ENCODE results near the gene VAMP8. TPM values are rescaled to one million over a fixed set of nuclear protein-coding genes. Genes with fewer than 3 reads are reported as not detected.
A peak's percentile ranks its signal among the peaks of the same experiment; 100 is the strongest.

The VAMP8 gene
- total and polyA plus RNA-seq, 2 donors (not counting 1 experiment from before 2014, with no cell fraction given), result 2.3 to 80.6 TPM

DNA sequence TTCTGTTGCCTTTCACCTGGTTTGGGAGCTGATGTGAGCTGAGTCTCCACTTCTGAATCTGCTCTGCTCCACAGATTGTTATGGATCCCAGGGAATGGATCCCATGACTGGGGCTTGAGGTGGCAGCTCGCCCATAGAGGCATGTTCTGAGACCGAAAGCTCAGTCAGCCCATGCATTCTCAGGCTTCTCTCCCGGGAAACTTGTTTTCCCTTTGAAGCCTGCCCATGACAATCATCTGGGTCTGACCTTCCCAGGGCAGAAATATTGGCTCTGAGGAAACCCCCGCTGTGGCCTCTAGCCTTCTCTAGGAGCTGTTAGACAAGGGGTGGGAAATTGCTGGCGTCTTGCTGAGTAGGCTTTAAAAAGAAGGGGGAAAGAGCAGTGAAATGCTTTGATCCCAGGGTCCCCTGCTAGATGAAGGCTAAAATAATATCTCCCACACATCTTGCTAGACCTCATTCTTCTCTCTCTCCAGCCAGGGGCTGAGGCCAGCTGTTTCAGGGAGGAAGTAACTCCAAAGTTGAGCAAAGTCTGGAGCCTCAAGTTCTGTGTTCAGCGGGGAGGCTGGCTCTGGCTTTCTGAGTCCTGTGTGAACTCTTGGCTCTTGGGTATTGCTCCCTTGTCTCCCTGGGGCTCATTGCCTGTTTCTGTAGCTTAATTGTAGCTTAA, 2.0 kb downstream of the VAMP8 start:
- Histone ChIP-seq H3K4me3 (replicated peaks in 1 of 4; ENCODE audit: control extremely low read depth in 1 of 4, insufficient read depth in 1 of 4, low read depth in 3 of 4, low read length in 4 of 4) (peak overlapping the region in 1 of 4 experiments; percentile 6), H3K9me3 (ENCODE audit: control insufficient read depth, insufficient read depth, low read depth, low read length) (no peaks in the 10 kb centered on the region), H3K79me2 (ENCODE audit: control insufficient read depth, insufficient read depth, low read length) (no peaks in the 10 kb centered on the region), H3K36me3 (ENCODE audit: control insufficient read depth, insufficient read depth, low read length) (no peaks in the 10 kb centered on the region), H3K27ac (ENCODE audit: insufficient read depth, low read length) (peak overlapping the region; percentile 71), H3K9ac (ENCODE audit: insufficient read depth, low read length) (peak overlapping the region; percentile 4), H4K20me1 (ENCODE audit: control insufficient read depth, extremely low read depth, insufficient read depth, low read length) (no peaks in the 10 kb centered on the region), H3K27me3 (ENCODE audit: control insufficient read depth, insufficient read depth, low read length) (no peaks in the 10 kb centered on the region), H3K4me1 (ENCODE audit: control insufficient read depth, extremely low read depth, insufficient read depth, low read length) (peaks cover 20% of the 10 kb centered on the region), H3K4me2 (ENCODE audit: extremely low read depth, insufficient read depth, low read length) (peak overlapping the region; percentile 54), H2AFZ (ENCODE audit: low read length) (peak overlapping the region; percentile 9)
- no peak for DNase-seq (ENCODE audit: low read depth in 2 of 2)
- no peak for TF ChIP-seq CTCF (conservative IDR thresholded peaks at IDR 0.05 in 1 of 2, IDR thresholded peaks at IDR 0.05 in 1 of 2; ENCODE audit: low read depth in 1 of 2, low read length in 2 of 2)
- no peak for TF ChIP-seq EZH2 (IDR thresholded peaks at IDR 0.05; ENCODE audit: low read length, missing control alignments)

- TF ChIP-seq EZH2 (IDR thresholded peaks at IDR 0.05; ENCODE audit: low read length, missing control alignments), result no peak
- TF ChIP-seq CTCF (conservative IDR thresholded peaks at IDR 0.05 in 1 of 2, IDR thresholded peaks at IDR 0.05 in 1 of 2; ENCODE audit: low read depth in 1 of 2, low read length in 2 of 2), result no peak
- H3K9me3 ChIP-seq (ENCODE audit: control insufficient read depth, insufficient read depth, low read depth, low read length), result no peaks in the 10 kb centered on the region
Observed at GRCh38 chr2:85580206-85580605, 2.8 kb downstream of the VAMP8 start.

GRCh38 chr2:85582492-85582891, 5.1 kb downstream of the VAMP8 start:
- Histone ChIP-seq H3K4me3 (replicated peaks in 1 of 4; ENCODE audit: control extremely low read depth in 1 of 4, insufficient read depth in 1 of 4, low read depth in 3 of 4, low read length in 4 of 4) (no peak overlapping the region), H3K4me2 (ENCODE audit: extremely low read depth, insufficient read depth, low read length) (no peak overlapping the region), H3K27me3 (ENCODE audit: control insufficient read depth, insufficient read depth, low read length) (no peaks in the 10 kb centered on the region), H3K36me3 (ENCODE audit: control insufficient read depth, insufficient read depth, low read length) (no peaks in the 10 kb centered on the region), H3K9ac (ENCODE audit: insufficient read depth, low read length) (no peak overlapping the region), H2AFZ (ENCODE audit: low read length) (no peak overlapping the region), H3K79me2 (ENCODE audit: control insufficient read depth, insufficient read depth, low read length) (no peaks in the 10 kb centered on the region), H4K20me1 (ENCODE audit: control insufficient read depth, extremely low read depth, insufficient read depth, low read length) (no peaks in the 10 kb centered on the region), H3K27ac (ENCODE audit: insufficient read depth, low read length) (no peak overlapping the region), H3K4me1 (ENCODE audit: control insufficient read depth, extremely low read depth, insufficient read depth, low read length) (peaks cover 34% of the 10 kb centered on the region), H3K9me3 (ENCODE audit: control insufficient read depth, insufficient read depth, low read depth, low read length) (no peaks in the 10 kb centered on the region)
- no peak for TF ChIP-seq CTCF (conservative IDR thresholded peaks at IDR 0.05 in 1 of 2, IDR thresholded peaks at IDR 0.05 in 1 of 2; ENCODE audit: low read depth in 1 of 2, low read length in 2 of 2)
- DNase-seq (ENCODE audit: low read depth in 2 of 2), result no peak

More at GRCh38 chr2:85580206-85580605, 2.8 kb downstream of the VAMP8 start:
- Histone ChIP-seq H3K4me2 (ENCODE audit: extremely low read depth, insufficient read depth, low read length) (no peak overlapping the region), H3K36me3 (ENCODE audit: control insufficient read depth, insufficient read depth, low read length) (no peaks in the 10 kb centered on the region), H4K20me1 (ENCODE audit: control insufficient read depth, extremely low read depth, insufficient read depth, low read length) (no peaks in the 10 kb centered on the region), H2AFZ (ENCODE audit: low read length) (no peak overlapping the region), H3K27ac (ENCODE audit: insufficient read depth, low read length) (no peak overlapping the region), H3K9ac (ENCODE audit: insufficient read depth, low read length) (no peak overlapping the region), H3K79me2 (ENCODE audit: control insufficient read depth, insufficient read depth, low read length) (no peaks in the 10 kb centered on the region), H3K4me1 (ENCODE audit: control insufficient read depth, extremely low read depth, insufficient read depth, low read length) (peaks cover 26% of the 10 kb centered on the region), H3K4me3 (replicated peaks in 1 of 4; ENCODE audit: control extremely low read depth in 1 of 4, insufficient read depth in 1 of 4, low read depth in 3 of 4, low read length in 4 of 4) (no peak overlapping the region), H3K27me3 (ENCODE audit: control insufficient read depth, insufficient read depth, low read length) (no peaks in the 10 kb centered on the region)
- no peak for DNase-seq (ENCODE audit: low read depth in 2 of 2)
